ENCODE data around the gene ZC3H12D. TPM values are rescaled to one million over a fixed set of nuclear protein-coding genes. Genes with fewer than 3 reads are reported as not detected.
A peak's percentile ranks its signal among the peaks of the same experiment; 100 is the strongest.

Gene ZC3H12D
- total and polyA plus RNA-seq, 9 of the 15 experiments (the other 6 are each of a cell fraction or from before 2014, with no cell fraction given), result 0.04 to 0.27 (median 0.05) TPM; not detected in 3

DNA sequence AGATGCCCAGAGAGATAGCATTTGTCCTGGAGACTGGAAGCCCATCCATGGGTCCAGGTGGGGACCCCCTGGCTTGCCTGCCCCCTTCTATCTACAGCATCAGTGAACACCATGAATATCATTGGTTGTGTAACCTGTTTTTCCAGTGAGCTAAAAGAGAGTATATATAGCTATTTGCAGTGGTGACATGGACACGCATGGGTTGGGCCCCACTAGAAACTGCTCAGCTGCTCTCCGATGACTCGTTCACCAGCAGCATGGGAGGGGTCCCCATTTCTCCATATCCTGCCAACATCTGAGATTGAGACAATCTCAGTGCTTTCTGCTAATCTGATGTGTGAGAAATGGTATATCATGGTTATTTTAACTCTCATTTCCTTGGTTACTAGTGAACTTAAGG, 4.0 kb upstream of the ZC3H12D start:
- FAIRE-seq (no peak), ATAC-seq (no peak), DNase-seq (ENCODE audit: extremely low read depth in 1 of 4, low spot score in 3 of 4) (no peak)
- ChIA-PET POLR2A (interaction anchor here (0.6 to 2.1 kb wide), 4 partner anchors 12 to 1025 kb away, joined by 3 to 10 read pairs (median 4); no protein-coding TSS in a partner anchor), CTCF (ENCODE audit: low intra/inter-chr PET ratio) (no interaction called here)
- no peak overlapping the region for H3K4me2 ChIP-seq (ENCODE audit: insufficient read depth, low read length)
- intact Hi-C loops (cut with micrococcal nuclease) (no loop called here), in situ Hi-C loops (cut with MboI) (no loop called here)
- H3K79me2 ChIP-seq (ENCODE audit: control insufficient read depth, insufficient read depth, low read length), result no peaks in the 10 kb centered on the region
- H3K9me3 ChIP-seq (replicated peaks; ENCODE audit: control insufficient read depth, insufficient read depth, low read depth, low read length), result no peaks in the 10 kb centered on the region
- no peak overlapping the region for H3K27ac ChIP-seq (ENCODE audit: extremely low read depth, low read depth, low read length)
- no peak overlapping the region for H3K4me3 ChIP-seq
- TF ChIP-seq CHD1 (IDR thresholded peaks at IDR 0.05; ENCODE audit: low read length) (no peak), PHF20 (IDR thresholded peaks at IDR 0.05; ENCODE audit: partially characterized antibody) (no peak), IRF2 (CRISPR knock-in tag; IDR thresholded peaks at IDR 0.05) (0 out of 2 replicates have a peak, but pooled peaks have one; percentile 29), SAP30 (IDR thresholded peaks at IDR 0.05; ENCODE audit: borderline replicate concordance, insufficient read depth, low read depth, low read length, poor library complexity, severe bottlenecking) (no peak)
- TF ChIP-seq, protein P1, sequence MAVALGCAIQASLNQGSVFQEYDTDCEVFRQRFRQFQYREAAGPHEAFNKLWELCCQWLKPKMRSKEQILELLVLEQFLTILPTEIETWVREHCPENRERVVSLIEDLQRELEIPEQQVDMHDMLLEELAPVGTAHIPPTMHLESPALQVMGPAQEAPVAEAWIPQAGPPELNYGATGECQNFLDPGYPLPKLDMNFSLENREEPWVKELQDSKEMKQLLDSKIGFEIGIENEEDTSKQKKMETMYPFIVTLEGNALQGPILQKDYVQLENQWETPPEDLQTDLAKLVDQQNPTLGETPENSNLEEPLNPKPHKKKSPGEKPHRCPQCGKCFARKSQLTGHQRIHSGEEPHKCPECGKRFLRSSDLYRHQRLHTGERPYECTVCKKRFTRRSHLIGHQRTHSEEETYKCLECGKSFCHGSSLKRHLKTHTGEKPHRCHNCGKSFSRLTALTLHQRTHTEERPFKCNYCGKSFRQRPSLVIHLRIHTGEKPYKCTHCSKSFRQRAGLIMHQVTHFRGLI (CRISPR knock-in tag; IDR thresholded peaks at IDR 0.05), result no peak
- no peaks in the 10 kb centered on the region for H3K36me3 ChIP-seq (ENCODE audit: control insufficient read depth, insufficient read depth, low read length)
- H4K20me1 ChIP-seq (replicated peaks; ENCODE audit: control insufficient read depth, insufficient read depth, low read length), result no peaks in the 10 kb centered on the region
- peaks cover 3 to 10% of the 10 kb centered on the region in 2 experiments; a peak in 3 of 5 replicates for H3K4me1 ChIP-seq (replicated peaks in 1 of 2; ENCODE audit: control insufficient read depth in 2 of 2, insufficient read depth in 2 of 2, low read length in 2 of 2)
- BruUV-seq (replicated peaks), result no TSS peak
- H3K9me1 ChIP-seq (ENCODE audit: control insufficient read depth, insufficient read depth, low read length), result no peaks in the 10 kb centered on the region
- WGBS (ENCODE audit: insufficient coverage, low coverage, missing lambda C conversion rate), result 5% methylated on average over 3 of the region's 3 CpGs
- H3K9ac ChIP-seq (ENCODE audit: insufficient read depth in 1 of 2, low read depth in 2 of 2, low read length in 2 of 2), result no peak overlapping the region
- H2AFZ ChIP-seq (ENCODE audit: low read depth, low read length), result no peak overlapping the region
- H3K27me3 ChIP-seq (ENCODE audit: control insufficient read depth in 2 of 2, insufficient read depth in 2 of 2, low read length in 2 of 2), result peaks cover 47 to 78% of the 10 kb centered on the region in 2 experiments

Data from K562 (cell line).